Stimulated activated CD8-positive, alpha-beta memory T cell treated with anti-CD3 and anti-CD28 coated beads, Interleukin-7, amount 100 ng/mL, for 24 hours (primary cell): ENCODE results near the gene ZNF439.
"Not testable (repeated sequence)": the region's sequence is repeated elsewhere in the genome, so short reads cannot be mapped to it uniquely, and the experiment has no call there.

Source experiments
- DNase-seq: peaks from one replicate; pipeline ENCODE4 v3.0.0-alpha.2; 2020; ENCODE audit warnings: low read depth

The ZNF439 gene

GRCh38 chr19:11868188-11868587, 19.7 kb downstream of the ZNF439 start:
- no peak for DNase-seq

GRCh38 chr19:11872624-11873023, 24.1 kb downstream of the ZNF439 start:
- DNase-seq: no peak

GRCh38 chr19:11873762-11874161, 25.2 kb downstream of the ZNF439 start:
- DNase-seq: no peak

GRCh38 chr19:11879687-11880266, 31.3 kb downstream of the ZNF439 start:
- peak; percentile 12 for DNase-seq

- no peak for DNase-seq
Measured at GRCh38 chr19:11880598-11880997, 32.1 kb downstream of the ZNF439 start.

- peak; percentile 35 for DNase-seq
Measured at GRCh38 chr19:11881151-11881800, 32.8 kb downstream of the ZNF439 start.

GRCh38 chr19:11882606-11883005, 34.1 kb downstream of the ZNF439 start:
- DNase-seq: no peak

- DNase-seq: no peak
Measured at GRCh38 chr19:11887234-11887610, 38.7 kb downstream of the ZNF439 start.

- peak; percentile 42 for DNase-seq
Measured at GRCh38 chr19:11887611-11888531, 39.3 kb downstream of the ZNF439 start, which contains the start of gene ZNF69. ZNF69 (plus strand) TSS chr19:11887782; CDS start chr19:11887924, 142 bp downstream.

GRCh38 chr19:11889901-11890300, 41.4 kb downstream of the ZNF439 start:
- DNase-seq: not testable (repeated sequence)

- no peak for DNase-seq
Measured at GRCh38 chr19:11890634-11891033, 42.1 kb downstream of the ZNF439 start.

- DNase-seq: no peak
Measured at GRCh38 chr19:11894851-11895250, 46.3 kb downstream of the ZNF439 start.

GRCh38 chr19:11902228-11902627, 53.7 kb downstream of the ZNF439 start:
- DNase-seq: no peak

- DNase-seq: no peak
Measured at GRCh38 chr19:11905928-11906327, 57.4 kb downstream of the ZNF439 start.

- DNase-seq: not testable (repeated sequence)
Measured at GRCh38 chr19:11911937-11912336, 63.4 kb downstream of the ZNF439 start.

GRCh38 chr19:11914417-11915051, 66.0 kb downstream of the ZNF439 start:
- DNase-seq: not testable (repeated sequence)
